ENCODE data around the gene ZBED6. TPM values are rescaled to one million over a fixed set of nuclear protein-coding genes. Genes with fewer than 3 reads are reported as not detected.

The ZBED6 gene
- total and polyA plus RNA-seq, 9 of the 15 experiments (the other 6 are each of a cell fraction or from before 2014, with no cell fraction given), result 0.21 to 16.6 (median 5.0) TPM

DNA sequence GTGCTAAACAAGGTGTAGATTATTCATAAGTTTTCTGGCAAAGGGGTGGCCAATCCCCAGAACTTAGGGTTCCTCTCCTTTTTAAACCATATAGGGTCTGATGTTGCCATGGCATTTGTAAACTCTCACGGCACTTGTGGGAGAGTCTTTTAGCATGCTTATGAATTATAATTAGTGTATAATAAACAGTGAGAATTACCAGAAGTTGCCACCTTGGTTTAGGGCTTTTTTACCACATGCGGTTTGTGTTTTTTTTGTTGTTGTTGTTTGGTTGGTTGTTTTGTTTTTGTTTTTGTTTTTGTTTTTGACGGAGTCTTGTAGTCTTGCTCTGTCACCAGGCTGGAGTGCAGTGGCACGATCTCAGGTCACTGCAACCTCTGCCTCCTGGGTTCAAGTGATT is 39.4 kb upstream of the ZBED6 start:
- intact Hi-C loops (cut with micrococcal nuclease) (no loop called here), in situ Hi-C loops (cut with MboI) (no loop called here)
- DNase-seq (ENCODE audit: extremely low read depth in 1 of 4, low spot score in 3 of 4), result no peak
- H4K20me1 ChIP-seq (replicated peaks; ENCODE audit: control insufficient read depth, insufficient read depth, low read length), result 0 out of 2 replicates have a peak, but pooled peaks cover 4% of the 10 kb centered on the region
- no peak overlapping the region for H3K4me2 ChIP-seq (ENCODE audit: insufficient read depth, low read length)
- no peak overlapping the region for H2AFZ ChIP-seq (ENCODE audit: low read depth, low read length)
- no peaks in the 10 kb centered on the region for H3K9me3 ChIP-seq (replicated peaks; ENCODE audit: control insufficient read depth, insufficient read depth, low read depth, low read length)
- no peaks in the 10 kb centered on the region for H3K9me1 ChIP-seq (ENCODE audit: control insufficient read depth, insufficient read depth, low read length)
- H3K4me3 ChIP-seq, result no peak overlapping the region
- no peaks in the 10 kb centered on the region for H3K36me3 ChIP-seq (ENCODE audit: control insufficient read depth, insufficient read depth, low read length)
- ChIA-PET POLR2A (no interaction called here), CTCF (ENCODE audit: low intra/inter-chr PET ratio) (no interaction called here)
- no peak overlapping the region for H3K9ac ChIP-seq (ENCODE audit: insufficient read depth in 1 of 2, low read depth in 2 of 2, low read length in 2 of 2)
- H3K27me3 ChIP-seq (ENCODE audit: control insufficient read depth in 2 of 2, insufficient read depth in 2 of 2, low read length in 2 of 2), result no peaks in the 10 kb centered on the region
- no peaks in the 10 kb centered on the region for H3K79me2 ChIP-seq (ENCODE audit: control insufficient read depth, insufficient read depth, low read length)
- peaks cover 0 to 9% of the 10 kb centered on the region in 2 experiments; a peak in 2 of 5 replicates for H3K4me1 ChIP-seq (replicated peaks in 1 of 2; ENCODE audit: control insufficient read depth in 2 of 2, insufficient read depth in 2 of 2, low read length in 2 of 2)
- ATAC-seq, result no peak
- 33% methylated on average over 4 of the region's 4 CpGs for WGBS (ENCODE audit: insufficient coverage, low coverage, missing lambda C conversion rate)
- no TSS peak for BruUV-seq (replicated peaks)
- FAIRE-seq, result no peak
- H3K27ac ChIP-seq (ENCODE audit: extremely low read depth, low read depth, low read length), result no peak overlapping the region
- no peak for TF ChIP-seq ZNF282 (CRISPR knock-in tag; IDR thresholded peaks at IDR 0.05)
- TF ChIP-seq ELF2 (CRISPR knock-in tag; IDR thresholded peaks at IDR 0.05), result no peak
- TF ChIP-seq, protein P1, sequence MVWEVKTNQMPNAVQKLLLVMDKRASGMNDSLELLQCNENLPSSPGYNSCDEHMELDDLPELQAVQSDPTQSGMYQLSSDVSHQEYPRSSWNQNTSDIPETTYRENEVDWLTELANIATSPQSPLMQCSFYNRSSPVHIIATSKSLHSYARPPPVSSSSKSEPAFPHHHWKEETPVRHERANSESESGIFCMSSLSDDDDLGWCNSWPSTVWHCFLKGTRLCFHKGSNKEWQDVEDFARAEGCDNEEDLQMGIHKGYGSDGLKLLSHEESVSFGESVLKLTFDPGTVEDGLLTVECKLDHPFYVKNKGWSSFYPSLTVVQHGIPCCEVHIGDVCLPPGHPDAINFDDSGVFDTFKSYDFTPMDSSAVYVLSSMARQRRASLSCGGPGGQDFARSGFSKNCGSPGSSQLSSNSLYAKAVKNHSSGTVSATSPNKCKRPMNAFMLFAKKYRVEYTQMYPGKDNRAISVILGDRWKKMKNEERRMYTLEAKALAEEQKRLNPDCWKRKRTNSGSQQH (CRISPR knock-in tag; IDR thresholded peaks at IDR 0.05), result 0 out of 2 replicates have a peak, but pooled peaks have one; percentile 36
- no peak for TF ChIP-seq HEY1 (CRISPR knock-in tag; IDR thresholded peaks at IDR 0.05; ENCODE audit: borderline replicate concordance)
- peak; percentile 67 for TF ChIP-seq ELF4 (CRISPR knock-in tag; IDR thresholded peaks at IDR 0.05)
- TF ChIP-seq RFX1 (IDR thresholded peaks at IDR 0.05), result 0 out of 2 replicates have a peak, but pooled peaks have one; percentile 15
- TF ChIP-seq, protein P2, sequence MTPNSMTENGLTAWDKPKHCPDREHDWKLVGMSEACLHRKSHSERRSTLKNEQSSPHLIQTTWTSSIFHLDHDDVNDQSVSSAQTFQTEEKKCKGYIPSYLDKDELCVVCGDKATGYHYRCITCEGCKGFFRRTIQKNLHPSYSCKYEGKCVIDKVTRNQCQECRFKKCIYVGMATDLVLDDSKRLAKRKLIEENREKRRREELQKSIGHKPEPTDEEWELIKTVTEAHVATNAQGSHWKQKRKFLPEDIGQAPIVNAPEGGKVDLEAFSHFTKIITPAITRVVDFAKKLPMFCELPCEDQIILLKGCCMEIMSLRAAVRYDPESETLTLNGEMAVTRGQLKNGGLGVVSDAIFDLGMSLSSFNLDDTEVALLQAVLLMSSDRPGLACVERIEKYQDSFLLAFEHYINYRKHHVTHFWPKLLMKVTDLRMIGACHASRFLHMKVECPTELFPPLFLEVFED (CRISPR knock-in tag; conservative IDR thresholded peaks at IDR 0.05), result 0 out of 2 replicates have a peak, but pooled peaks have one; percentile 23
- no peak for TF ChIP-seq HNRNPL (IDR thresholded peaks at IDR 0.05; ENCODE audit: low read depth, low read length)
- TF ChIP-seq ZNF184 (CRISPR knock-in tag; IDR thresholded peaks at IDR 0.05), result no peak
- TF ChIP-seq CBFB (CRISPR knock-in tag; IDR thresholded peaks at IDR 0.05), result no peak
- TF ChIP-seq, protein P3, sequence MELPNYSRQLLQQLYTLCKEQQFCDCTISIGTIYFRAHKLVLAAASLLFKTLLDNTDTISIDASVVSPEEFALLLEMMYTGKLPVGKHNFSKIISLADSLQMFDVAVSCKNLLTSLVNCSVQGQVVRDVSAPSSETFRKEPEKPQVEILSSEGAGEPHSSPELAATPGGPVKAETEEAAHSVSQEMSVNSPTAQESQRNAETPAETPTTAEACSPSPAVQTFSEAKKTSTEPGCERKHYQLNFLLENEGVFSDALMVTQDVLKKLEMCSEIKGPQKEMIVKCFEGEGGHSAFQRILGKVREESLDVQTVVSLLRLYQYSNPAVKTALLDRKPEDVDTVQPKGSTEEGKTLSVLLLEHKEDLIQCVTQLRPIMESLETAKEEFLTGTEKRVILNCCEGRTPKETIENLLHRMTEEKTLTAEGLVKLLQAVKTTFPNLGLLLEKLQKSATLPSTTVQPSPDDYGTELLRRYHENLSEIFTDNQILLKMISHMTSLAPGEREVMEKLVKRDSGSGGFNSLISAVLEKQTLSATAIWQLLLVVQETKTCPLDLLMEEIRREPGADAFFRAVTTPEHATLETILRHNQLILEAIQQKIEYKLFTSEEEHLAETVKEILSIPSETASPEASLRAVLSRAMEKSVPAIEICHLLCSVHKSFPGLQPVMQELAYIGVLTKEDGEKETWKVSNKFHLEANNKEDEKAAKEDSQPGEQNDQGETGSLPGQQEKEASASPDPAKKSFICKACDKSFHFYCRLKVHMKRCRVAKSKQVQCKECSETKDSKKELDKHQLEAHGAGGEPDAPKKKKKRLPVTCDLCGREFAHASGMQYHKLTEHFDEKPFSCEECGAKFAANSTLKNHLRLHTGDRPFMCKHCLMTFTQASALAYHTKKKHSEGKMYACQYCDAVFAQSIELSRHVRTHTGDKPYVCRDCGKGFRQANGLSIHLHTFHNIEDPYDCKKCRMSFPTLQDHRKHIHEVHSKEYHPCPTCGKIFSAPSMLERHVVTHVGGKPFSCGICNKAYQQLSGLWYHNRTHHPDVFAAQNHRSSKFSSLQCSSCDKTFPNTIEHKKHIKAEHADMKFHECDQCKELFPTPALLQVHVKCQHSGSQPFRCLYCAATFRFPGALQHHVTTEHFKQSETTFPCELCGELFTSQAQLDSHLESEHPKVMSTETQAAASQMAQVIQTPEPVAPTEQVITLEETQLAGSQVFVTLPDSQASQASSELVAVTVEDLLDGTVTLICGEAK (IDR thresholded peaks at IDR 0.05), result peak; percentile 49; the same call in 1 of the 2 replicates
- TF ChIP-seq, protein P3 (CRISPR knock-in tag; IDR thresholded peaks at IDR 0.05), result no peak
- no peak for TF ChIP-seq OTX1 (CRISPR knock-in tag; IDR thresholded peaks at IDR 0.05)

Data from K562 (cell line).